ENCODE results near the gene FMN2.

FMN2 gene

GRCh38 chr1:240099329-240099728 is 7.6 kb downstream of the FMN2 start:
- DNase-seq, result no peak

GRCh38 chr1:240099748-240100147 is 8.1 kb downstream of the FMN2 start:
- DNase-seq, result no peak

GRCh38 chr1:240100371-240100934 is 8.8 kb downstream of the FMN2 start:
- no peak for DNase-seq

GRCh38 chr1:240101306-240101705 is 9.6 kb downstream of the FMN2 start:
- DNase-seq, result no peak

GRCh38 chr1:240101737-240102136 is 10.1 kb downstream of the FMN2 start:
- DNase-seq, result no peak

DNA sequence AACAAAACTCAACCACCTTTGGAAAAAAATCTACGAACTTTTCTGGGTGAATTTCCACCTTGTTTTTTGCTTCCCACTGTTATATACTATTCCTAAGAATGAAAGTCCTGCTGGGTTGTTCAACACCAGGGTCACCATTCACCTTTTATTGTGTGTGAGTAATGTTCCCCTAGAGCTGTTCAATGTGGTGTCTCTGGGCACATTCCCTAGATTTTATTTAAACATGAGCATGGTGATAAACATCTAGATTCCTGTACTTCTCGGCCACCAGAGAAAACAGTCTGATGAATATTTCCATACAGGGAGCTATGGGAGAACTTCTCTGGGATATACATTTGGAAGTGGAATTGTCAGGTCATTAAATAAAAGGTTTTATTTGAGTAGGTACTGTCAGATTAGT is 13.0 kb downstream of the FMN2 start:
- no peak for DNase-seq

DNA sequence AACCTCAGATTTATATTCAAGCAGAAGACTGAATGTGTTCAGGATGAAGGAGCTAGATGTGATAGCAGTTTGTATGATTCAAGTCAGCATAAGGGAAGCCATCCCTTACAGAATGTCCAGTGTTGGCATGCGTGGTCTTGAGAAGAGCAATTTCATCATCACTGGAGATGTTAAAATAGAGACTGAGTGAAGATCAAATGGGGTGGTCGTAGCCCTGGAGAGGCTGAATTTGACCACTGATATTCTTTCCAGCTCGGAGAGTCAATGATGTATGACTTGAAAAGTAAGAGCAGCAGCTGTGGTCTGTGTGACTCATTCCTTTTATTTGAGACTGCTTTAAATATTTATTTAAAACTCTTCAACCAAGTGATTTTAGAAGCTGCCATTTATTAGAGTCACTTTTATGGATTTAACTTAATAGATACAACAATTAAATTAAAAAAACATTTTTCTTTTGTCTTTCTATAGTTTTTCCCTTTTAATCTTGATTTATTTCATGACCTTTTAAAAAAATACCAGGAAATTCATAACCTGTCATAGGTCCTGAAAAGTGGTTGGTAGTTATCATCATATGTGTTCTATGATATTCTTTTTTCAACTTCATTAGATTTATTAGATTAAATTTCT is 15.5 kb downstream of the FMN2 start:
- DNase-seq, result no peak

DNA sequence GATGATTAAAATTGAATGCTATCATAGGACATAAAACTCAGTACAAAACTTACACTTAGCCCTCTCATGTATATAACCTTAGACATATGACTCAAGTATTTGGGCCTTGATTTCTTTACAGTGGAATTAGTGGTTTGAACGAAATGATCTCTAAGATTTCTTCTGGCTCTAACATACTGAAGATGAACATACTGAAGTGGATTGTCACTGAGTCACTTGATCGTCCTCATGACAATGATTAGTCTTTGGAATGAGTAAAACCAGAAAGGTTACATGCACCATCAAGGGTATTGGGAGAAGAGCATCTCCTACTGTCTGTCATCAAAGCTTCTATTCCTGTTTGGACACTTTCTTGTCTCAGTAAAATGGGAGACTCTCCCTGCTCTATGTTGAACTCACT is 17.4 kb downstream of the FMN2 start:
- no peak for DNase-seq

DNA sequence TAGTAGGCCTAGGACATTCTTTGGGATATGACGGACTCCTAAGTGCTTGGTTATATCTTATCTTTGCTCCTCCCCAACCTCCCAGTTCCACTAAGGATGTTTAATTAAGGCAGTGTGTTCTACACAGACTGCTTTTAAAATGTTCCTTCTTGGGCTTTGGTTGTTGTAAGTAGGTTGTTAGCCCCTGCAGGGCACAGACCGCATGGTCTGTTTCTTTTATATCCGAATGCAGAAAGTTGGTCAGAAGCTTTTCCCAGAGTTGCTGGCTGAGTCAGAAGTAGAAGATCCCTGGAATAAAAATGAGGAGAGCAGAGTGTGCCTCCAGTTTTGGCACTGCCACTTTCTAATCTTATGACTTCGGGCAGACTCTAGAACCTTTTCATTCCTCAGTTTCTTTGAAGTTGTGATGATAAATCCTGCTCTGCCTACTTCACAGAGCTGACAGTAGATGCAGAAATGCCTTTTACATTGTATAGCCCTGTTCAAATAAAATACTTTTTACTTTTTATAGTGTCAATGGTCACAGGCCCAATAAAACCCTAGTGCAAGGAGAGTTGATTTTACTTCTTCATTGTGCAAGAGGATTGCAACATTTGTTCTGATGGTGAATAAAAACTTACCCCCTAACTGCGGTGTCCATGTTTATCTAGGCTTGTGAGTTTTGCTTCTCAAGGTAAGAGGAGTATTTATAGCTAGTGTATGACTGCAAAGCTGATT is 18.4 kb downstream of the FMN2 start:
- DNase-seq, result no peak

DNA sequence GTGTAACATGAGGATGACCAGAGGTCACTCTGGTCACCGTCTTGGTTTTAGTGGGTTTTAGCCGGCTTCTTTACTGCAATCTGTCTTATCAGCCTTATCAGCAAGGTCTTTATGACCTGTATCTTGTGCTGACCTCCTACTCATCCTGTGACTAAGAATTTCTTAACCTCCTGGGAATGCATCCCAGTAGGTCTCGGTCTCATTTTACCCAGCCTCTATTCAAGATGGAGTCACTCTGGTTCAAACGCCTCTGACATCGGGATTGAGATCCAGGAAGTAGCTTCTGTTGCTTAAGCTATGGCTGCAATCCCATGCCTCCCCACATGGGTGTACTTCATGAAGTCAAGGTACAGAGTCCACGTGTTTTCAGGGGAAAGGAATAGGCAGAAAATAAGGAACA is 19.9 kb downstream of the FMN2 start:
- no peak for DNase-seq

DNA sequence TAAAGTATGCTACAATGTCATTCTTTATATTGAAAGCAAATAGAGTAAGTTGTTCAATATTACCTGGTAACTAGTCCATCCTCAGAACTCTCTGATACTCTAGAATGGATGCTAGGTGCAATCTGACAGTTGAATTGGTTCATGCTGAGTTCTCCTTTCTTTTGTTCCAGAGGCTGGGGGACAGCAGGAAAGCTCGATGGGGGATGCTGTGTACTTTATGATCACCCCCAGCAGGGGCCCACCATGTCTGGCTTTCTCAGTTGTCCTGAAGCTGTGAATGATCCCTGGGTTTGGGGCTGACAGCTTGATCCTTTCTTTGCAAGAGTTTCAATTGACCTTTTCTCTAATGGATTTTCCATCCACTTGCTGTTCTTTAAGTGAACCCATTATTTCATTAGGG is 22.5 kb downstream of the FMN2 start:
- no peak for DNase-seq

- no peak for DNase-seq
Measured at GRCh38 chr1:240115831-240116230, 24.1 kb downstream of the FMN2 start.

DNA sequence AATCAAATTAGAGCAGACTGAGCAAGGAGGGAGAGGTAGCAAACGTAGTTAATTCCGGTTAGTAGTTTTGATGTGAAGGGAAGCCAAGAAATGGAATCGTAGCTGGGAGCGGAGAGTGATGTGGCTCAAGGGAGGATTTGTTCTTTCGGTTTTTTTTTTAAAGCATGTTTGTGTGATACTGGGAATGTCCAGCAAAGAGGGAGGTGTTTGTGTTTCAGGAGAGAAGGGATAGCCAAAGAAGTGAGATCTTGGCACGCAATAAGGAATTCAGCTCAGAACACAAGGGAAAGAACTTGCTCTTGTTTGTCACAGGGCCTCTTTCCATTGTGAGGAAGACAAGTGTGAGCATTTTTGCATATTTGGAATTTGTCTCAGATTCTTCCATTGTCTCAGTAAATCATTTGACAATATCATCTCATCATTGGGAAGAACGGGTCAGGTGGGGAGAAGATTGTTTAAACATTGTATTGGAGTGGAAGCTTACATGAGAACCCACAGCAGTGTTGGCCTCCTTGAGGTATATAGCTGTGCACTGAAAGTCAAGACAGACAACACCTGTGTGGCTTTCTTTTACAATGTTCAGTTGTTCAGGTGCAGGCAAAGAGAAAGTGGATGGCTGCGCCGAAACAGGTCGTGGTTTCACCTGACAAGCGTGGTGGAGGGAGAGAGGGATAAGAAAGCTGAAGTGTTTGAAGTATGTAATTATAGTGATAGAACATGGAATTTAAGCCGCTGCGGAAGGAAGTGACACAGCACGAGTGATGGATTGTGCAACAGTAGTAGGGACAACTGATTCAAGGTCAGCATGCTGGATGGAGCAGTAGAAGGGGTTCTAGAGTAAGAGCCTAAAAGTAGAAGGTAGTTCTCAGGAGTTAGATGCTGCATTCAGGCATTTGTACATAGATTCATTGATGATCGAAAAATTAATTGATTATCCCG is 25.4 kb downstream of the FMN2 start:
- DNase-seq, result no peak

DNA sequence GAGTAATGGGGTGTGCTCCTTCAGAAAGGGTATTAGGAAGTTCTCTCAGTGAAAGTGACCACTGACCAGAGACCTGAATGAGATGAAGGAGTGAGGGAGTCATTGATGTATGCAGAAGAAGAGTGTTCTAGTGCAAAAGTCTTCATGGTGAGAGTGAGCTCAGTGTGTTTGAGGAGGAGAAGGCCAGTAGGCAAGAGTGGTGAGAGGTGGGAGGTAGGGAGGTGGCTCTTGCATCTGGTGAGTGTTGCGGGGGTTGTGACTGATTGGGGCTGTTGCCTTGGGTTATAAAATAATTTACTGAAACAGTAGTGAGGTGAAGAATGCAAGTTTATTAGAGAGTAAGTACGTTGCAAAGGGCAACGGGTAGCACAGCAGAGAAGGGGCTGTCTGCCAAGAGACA is 26.2 kb downstream of the FMN2 start:
- no peak for DNase-seq

- no peak for DNase-seq
Measured at GRCh38 chr1:240122639-240123613, 31.2 kb downstream of the FMN2 start.

- DNase-seq, result no peak
Measured at GRCh38 chr1:240126821-240127220, 35.1 kb downstream of the FMN2 start.

GRCh38 chr1:240128366-240128765 is 36.7 kb downstream of the FMN2 start:
- DNase-seq, result no peak

DNA sequence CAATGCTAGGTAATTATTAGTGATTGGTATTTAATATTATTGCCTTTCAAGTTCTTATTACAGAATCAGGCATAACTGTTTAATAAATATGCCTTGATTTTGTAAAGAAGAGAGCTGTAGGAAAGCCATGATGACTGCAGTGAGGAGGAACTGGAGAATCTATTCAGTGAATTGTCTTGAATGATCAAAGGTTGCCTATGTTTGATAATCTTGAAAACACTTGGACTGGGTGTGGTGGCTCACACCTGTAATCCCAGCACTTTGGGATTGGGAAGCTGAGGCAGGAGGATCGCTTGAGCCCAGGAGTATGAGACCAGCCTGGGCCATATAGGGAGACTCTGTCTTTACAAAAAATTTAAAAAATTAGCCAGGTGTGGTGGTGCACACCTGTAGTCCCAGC is 42.4 kb downstream of the FMN2 start:
- DNase-seq, result no peak

- DNase-seq, result no peak
Measured at GRCh38 chr1:240134596-240134995, 42.9 kb downstream of the FMN2 start.

DNA sequence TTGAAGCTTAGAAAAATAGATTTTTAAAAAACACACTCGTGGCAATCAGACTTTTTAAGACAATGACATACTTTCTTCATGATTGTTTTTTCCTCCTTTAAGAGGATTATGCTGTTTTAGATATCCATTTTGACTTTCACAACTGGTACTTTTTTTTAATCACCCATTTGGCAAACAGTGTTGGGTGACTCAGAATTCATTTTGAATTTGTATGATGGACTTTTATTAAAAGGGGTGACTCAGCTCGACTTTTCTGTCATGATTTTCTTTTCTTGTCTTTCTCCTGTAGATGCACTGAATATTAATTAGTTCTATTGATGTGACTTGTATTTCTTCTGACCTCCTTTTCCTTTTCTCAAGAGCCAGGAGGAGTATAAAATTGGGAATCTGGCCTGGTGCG is 44.7 kb downstream of the FMN2 start:
- no peak for DNase-seq

- DNase-seq, result no peak
Measured at GRCh38 chr1:240138867-240139266, 47.2 kb downstream of the FMN2 start.

DNA sequence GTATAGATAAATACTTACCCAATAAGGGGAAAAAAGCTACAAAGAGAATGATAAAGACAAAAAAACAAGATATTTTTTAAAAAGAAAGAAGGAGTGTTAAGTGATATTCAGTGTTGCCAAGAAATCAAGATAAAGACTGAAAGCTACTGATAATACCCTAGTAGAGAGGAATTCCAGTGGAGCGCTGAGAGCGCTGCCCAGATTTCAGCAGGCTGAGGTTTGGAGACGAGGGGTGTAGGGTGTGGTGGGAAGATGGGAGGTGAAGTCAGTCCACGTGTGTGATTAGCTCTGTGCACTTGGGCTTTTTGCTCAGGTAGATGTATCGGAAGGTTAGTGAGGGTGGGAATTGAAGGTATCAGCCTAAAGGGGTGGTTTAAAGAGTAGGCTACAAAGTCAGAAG is 47.8 kb downstream of the FMN2 start:
- DNase-seq, result no peak
